OCI-LY3 (cell line): ENCODE measurements around the gene DDX49.

Source experiments
- H2AFZ ChIP-seq: fragments of 200-600, 300-600 bp; shearing (Covaris generic); 2 replicates; pipeline ENCODE4 v1.6.0; 2014; ENCODE audit warnings: antibody characterized with exemption, low read depth, low read length
- H3K27ac ChIP-seq: fragments of 200-600, 300-600 bp; sonication (generic); 2 replicates; pipeline ENCODE4 v1.5.1; 2014; ENCODE audit warnings: mild to moderate bottlenecking, low read length, moderate library complexity, mixed read lengths
- H3K27me3 ChIP-seq: fragments of 200-600, 300-600 bp; sonication (generic); 2 replicates; pipeline ENCODE4 v1.6.1; 2014; ENCODE audit warnings: low read depth, low read length, mixed read lengths
- H3K36me3 ChIP-seq: fragments of 200-600, 300-600 bp; sonication (generic); replicated peaks from 2 replicates; pipeline ENCODE3; 2014; ENCODE audit warnings: low read depth, low read length, mixed read lengths
- H3K4me1 ChIP-seq: fragments of 300-600, 200-600 bp; sonication (generic); 2 replicates; pipeline ENCODE4 v1.6.1; 2014; ENCODE audit warnings: low read length, mixed read lengths
- H3K4me2 ChIP-seq: fragments of 200-600, 300-600 bp; sonication (generic); 2 replicates; pipeline ENCODE4 v1.6.1; 2014; ENCODE audit warnings: low read length, mixed read lengths
- H3K4me3 ChIP-seq: fragments of 300-600, 200-600 bp; sonication (generic); 2 replicates; pipeline ENCODE4 v1.5.1; 2014; ENCODE audit warnings: antibody characterized with exemption, mild to moderate bottlenecking, low read length, moderate library complexity
- H3K79me2 ChIP-seq: fragments of 300-600, 200-600 bp; shearing (Covaris generic); 2 replicates; pipeline ENCODE4 v1.6.1; 2014; ENCODE audit warnings: mild to moderate bottlenecking, low read length, mixed read lengths
- H3K9ac ChIP-seq: fragments of 300-600, 200-600 bp; shearing (Covaris generic); 2 replicates; pipeline ENCODE4 v1.6.0; 2014; ENCODE audit warnings: mild to moderate bottlenecking, low read length, moderate library complexity
- H3K9me3 ChIP-seq: fragments of 200-600, 300-600 bp; shearing (Covaris generic); 2 replicates; pipeline ENCODE4 v1.6.1; 2014; ENCODE audit warnings: low read length, mixed read lengths; ENCODE audit not compliant: insufficient read depth
- H4K20me1 ChIP-seq: fragments of 200-600, 300-600 bp; sonication (generic); 2 replicates; pipeline ENCODE4 v1.6.1; 2016; ENCODE audit warnings: low read length, mixed read lengths; ENCODE audit not compliant: insufficient read depth
- CTCF ChIP-seq: fragments of 200-600, 300-600 bp; sonication (generic); IDR thresholded peaks from 2 replicates; pipeline ENCODE4 v1.5.1; 2014; ENCODE audit warnings: antibody characterized with exemption, low read length, low read depth
- EZH2phosphoT487 ChIP-seq: fragments of 200-600 bp; shearing (Covaris generic); IDR thresholded peaks from 2 replicates; pipeline ENCODE4 v1.6.1; 2018; ENCODE audit warnings: antibody characterized with exemption, mixed run types, low read depth

DDX49 gene

GRCh38 chr19:18954094-18954493 lies 34.6 kb downstream of the DDX49 start:
- Histone ChIP-seq H2AFZ (no peak overlapping the region), H3K27ac (no peak overlapping the region), H3K79me2 (no peaks in the 10 kb centered on the region), H3K4me2 (no peak overlapping the region), H3K36me3 (no peaks in the 10 kb centered on the region), H3K9me3 (no peaks in the 10 kb centered on the region), H4K20me1 (no peaks in the 10 kb centered on the region), H3K27me3 (no peaks in the 10 kb centered on the region), H3K4me3 (no peak overlapping the region), H3K9ac (no peak overlapping the region), H3K4me1 (no peaks in the 10 kb centered on the region)
- no peak for TF ChIP-seq CTCF
- TF ChIP-seq EZH2phosphoT487: no peak

GRCh38 chr19:18955042-18955441 lies 35.5 kb downstream of the DDX49 start:
- H3K79me2 ChIP-seq: no peaks in the 10 kb centered on the region
- TF ChIP-seq EZH2phosphoT487 (no peak), CTCF (no peak)

GRCh38 chr19:18960370-18960769 lies 40.9 kb downstream of the DDX49 start:
- TF ChIP-seq CTCF (no peak), EZH2phosphoT487 (no peak)
- H3K9me3 ChIP-seq: no peaks in the 10 kb centered on the region
- 0 out of 2 replicates have a peak, but pooled peaks cover 3% of the 10 kb centered on the region for H3K27me3 ChIP-seq
- no peaks in the 10 kb centered on the region for H3K4me1 ChIP-seq
- no peak overlapping the region for H3K27ac ChIP-seq
- no peak overlapping the region for H3K9ac ChIP-seq
- H3K36me3 ChIP-seq: no peaks in the 10 kb centered on the region
- no peaks in the 10 kb centered on the region for H3K79me2 ChIP-seq
- H2AFZ ChIP-seq: no peak overlapping the region
- H4K20me1 ChIP-seq: no peaks in the 10 kb centered on the region
- no peak overlapping the region for H3K4me3 ChIP-seq
- H3K4me2 ChIP-seq: no peak overlapping the region

More at GRCh38 chr19:18955042-18955441, 35.5 kb downstream of the DDX49 start:
- Histone ChIP-seq H3K4me1 (no peaks in the 10 kb centered on the region), H4K20me1 (no peaks in the 10 kb centered on the region), H3K9me3 (no peaks in the 10 kb centered on the region), H3K27ac (no peak overlapping the region), H3K36me3 (no peaks in the 10 kb centered on the region), H3K9ac (no peak overlapping the region), H3K4me3 (no peak overlapping the region), H3K4me2 (no peak overlapping the region), H2AFZ (no peak overlapping the region), H3K27me3 (no peaks in the 10 kb centered on the region)

GRCh38 chr19:18961767-18962620 lies 42.5 kb downstream of the DDX49 start:
- Histone ChIP-seq H3K9me3 (no peaks in the 10 kb centered on the region), H3K27ac (no peak overlapping the region), H4K20me1 (no peaks in the 10 kb centered on the region), H3K4me2 (no peak overlapping the region), H3K27me3 (0 out of 2 replicates have a peak, but pooled peaks cover 3% of the 10 kb centered on the region), H3K9ac (no peak overlapping the region), H3K36me3 (no peaks in the 10 kb centered on the region), H3K79me2 (no peaks in the 10 kb centered on the region), H3K4me3 (no peak overlapping the region), H3K4me1 (no peaks in the 10 kb centered on the region), H2AFZ (no peak overlapping the region)
- no peak for TF ChIP-seq EZH2phosphoT487
- TF ChIP-seq CTCF: no peak
